ENCODE data around the gene FBL.

DNA sequence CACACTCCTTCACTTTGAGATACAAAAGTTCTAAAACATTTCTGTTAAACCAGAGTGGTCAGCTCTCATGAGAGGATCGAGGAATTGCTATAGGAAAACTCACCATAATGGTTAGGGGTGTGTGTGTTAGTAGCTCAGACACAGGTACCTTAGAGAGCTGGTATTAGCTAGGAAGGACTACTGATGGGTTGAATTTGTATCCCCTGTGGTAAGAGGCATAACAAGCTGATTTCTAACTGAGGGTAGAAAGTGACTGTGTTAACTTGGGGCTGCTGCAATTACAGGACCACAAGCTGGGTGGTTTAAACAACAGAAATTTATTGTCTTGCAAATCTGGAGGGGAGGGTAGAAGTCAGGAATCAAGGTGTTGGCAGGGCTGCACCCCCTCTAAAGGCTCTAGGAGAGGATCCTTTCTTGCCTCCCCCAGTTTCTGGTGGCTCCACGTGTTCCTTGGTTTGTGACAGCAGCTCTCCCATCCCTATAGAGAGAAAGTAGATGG lies 50.1 kb downstream of the FBL start:
- TF ChIP-seq, protein P1, sequence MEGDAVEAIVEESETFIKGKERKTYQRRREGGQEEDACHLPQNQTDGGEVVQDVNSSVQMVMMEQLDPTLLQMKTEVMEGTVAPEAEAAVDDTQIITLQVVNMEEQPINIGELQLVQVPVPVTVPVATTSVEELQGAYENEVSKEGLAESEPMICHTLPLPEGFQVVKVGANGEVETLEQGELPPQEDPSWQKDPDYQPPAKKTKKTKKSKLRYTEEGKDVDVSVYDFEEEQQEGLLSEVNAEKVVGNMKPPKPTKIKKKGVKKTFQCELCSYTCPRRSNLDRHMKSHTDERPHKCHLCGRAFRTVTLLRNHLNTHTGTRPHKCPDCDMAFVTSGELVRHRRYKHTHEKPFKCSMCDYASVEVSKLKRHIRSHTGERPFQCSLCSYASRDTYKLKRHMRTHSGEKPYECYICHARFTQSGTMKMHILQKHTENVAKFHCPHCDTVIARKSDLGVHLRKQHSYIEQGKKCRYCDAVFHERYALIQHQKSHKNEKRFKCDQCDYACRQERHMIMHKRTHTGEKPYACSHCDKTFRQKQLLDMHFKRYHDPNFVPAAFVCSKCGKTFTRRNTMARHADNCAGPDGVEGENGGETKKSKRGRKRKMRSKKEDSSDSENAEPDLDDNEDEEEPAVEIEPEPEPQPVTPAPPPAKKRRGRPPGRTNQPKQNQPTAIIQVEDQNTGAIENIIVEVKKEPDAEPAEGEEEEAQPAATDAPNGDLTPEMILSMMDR (IDR thresholded peaks at IDR 0.05; ENCODE audit: insufficient read depth, low read length, poor library complexity, severe bottlenecking) = no peak
- no peak for TF ChIP-seq EZH2phosphoT487 (conservative IDR thresholded peaks at IDR 0.05; ENCODE audit: low read length)

Measured in SU-DHL-6 (cell line).